Naive B cell (primary cell): ENCODE data around the gene HLCS. TPM values are rescaled to one million over a fixed set of nuclear protein-coding genes. Genes with fewer than 3 reads are reported as not detected.
"Not testable (repeated sequence)": the region's sequence is repeated elsewhere in the genome, so short reads cannot be mapped to it uniquely, and the experiment has no call there.

Experiments used
- ATAC-seq, 2 donors: fragments of 150-1000 bp; cut with Tn5 transposase; 2 replicates each; pipeline ENCODE4 v1.10.0; 2021; ENCODE audit warnings: low read depth in 2 of 2, mild to moderate bottlenecking in 2 of 2, moderate library complexity in 2 of 2
- DNase-seq: peaks from one replicate; pipeline ENCODE4 v3.0.0; 2022
- H3K27ac Mint-ChIP-seq, 6 donors: one replicate each; pipeline ENCODE4 v1.8.0; 2020 to 2022; ENCODE audit warnings: mild to moderate bottlenecking in 6 of 6, mixed read lengths in 6 of 6, moderate library complexity in 5 of 6, inconsistent platforms in 2 of 6
- H3K27me3 Mint-ChIP-seq, 3 donors: one replicate each; pipeline ENCODE4 v1.8.0; 2021 to 2022; ENCODE audit warnings: mixed read lengths in 3 of 3, mild to moderate bottlenecking in 1 of 3
- H3K36me3 Mint-ChIP-seq, 2 donors: one replicate each; pipeline ENCODE4 v1.8.0; 2020 to 2022; ENCODE audit warnings: mixed read lengths in 2 of 2, inconsistent platforms in 1 of 2, mild to moderate bottlenecking in 1 of 2
- H3K4me1 Mint-ChIP-seq, 3 donors: one replicate each; pipeline ENCODE4 v1.8.0; 2020 to 2022; ENCODE audit warnings: mixed read lengths in 3 of 3, inconsistent platforms in 1 of 3, mild to moderate bottlenecking in 1 of 3, moderate library complexity in 1 of 3
- H3K4me3 Mint-ChIP-seq, 8 donors: one replicate each; pipeline ENCODE4 v1.8.0; 2020 to 2022; ENCODE audit warnings: mild to moderate bottlenecking in 8 of 8, mixed read lengths in 8 of 8, moderate library complexity in 8 of 8, inconsistent platforms in 2 of 8
- H3K9me3 Mint-ChIP-seq, 7 donors: one replicate each; pipeline ENCODE4 v1.8.0; 2020 to 2022; ENCODE audit warnings: mixed read lengths in 7 of 7, mild to moderate bottlenecking in 5 of 7, inconsistent platforms in 2 of 7, moderate library complexity in 1 of 7
- polyA plus RNA-seq, 6 donors: library from polyadenylated mRNA; unstranded; fragments of 300-500 nt; fragmentation: Illumina TruSeq; gene quantifications; one replicate each; pipeline ENCODE4 v1.2.3, GENCODE V29; 2021; ENCODE audit warnings: low read depth in 6 of 6

HLCS gene
- polyA plus RNA-seq, 6 donors from 2014 or later: 5.5 to 8.4 (median 7.3) TPM

GRCh38 chr21:36994501-36995158 is 28.2 kb upstream of the HLCS start:
- H3K27ac Mint-ChIP-seq: no peak overlapping the region

GRCh38 chr21:36992671-36993070 is 26.2 kb upstream of the HLCS start:
- H3K27me3 Mint-ChIP-seq: no peaks in the 10 kb centered on the region
- ATAC-seq (no peak), DNase-seq (no peak)
- no peak overlapping the region for H3K4me3 Mint-ChIP-seq
- peaks cover 3 to 10% (median 3%) of the 10 kb centered on the region in 3 donors for H3K4me1 Mint-ChIP-seq
- peaks cover 0 to 1% (median 0%) of the 10 kb centered on the region in 7 donors for H3K9me3 Mint-ChIP-seq
- no peaks in the 10 kb centered on the region for H3K36me3 Mint-ChIP-seq
- H3K27ac Mint-ChIP-seq: no peak overlapping the region

More at GRCh38 chr21:36994501-36995158, 28.2 kb upstream of the HLCS start:
- H3K36me3 Mint-ChIP-seq: no peaks in the 10 kb centered on the region
- H3K27me3 Mint-ChIP-seq: no peaks in the 10 kb centered on the region
- peaks cover 0 to 1% (median 0%) of the 10 kb centered on the region in 7 donors for H3K9me3 Mint-ChIP-seq
- peaks cover 3 to 6% (median 3%) of the 10 kb centered on the region in 3 donors for H3K4me1 Mint-ChIP-seq
- ATAC-seq: no peak
- no peak for DNase-seq
- H3K4me3 Mint-ChIP-seq: peak overlapping the region in 5 of 8 donors; percentile 15 to 79 (median 39)

DNA sequence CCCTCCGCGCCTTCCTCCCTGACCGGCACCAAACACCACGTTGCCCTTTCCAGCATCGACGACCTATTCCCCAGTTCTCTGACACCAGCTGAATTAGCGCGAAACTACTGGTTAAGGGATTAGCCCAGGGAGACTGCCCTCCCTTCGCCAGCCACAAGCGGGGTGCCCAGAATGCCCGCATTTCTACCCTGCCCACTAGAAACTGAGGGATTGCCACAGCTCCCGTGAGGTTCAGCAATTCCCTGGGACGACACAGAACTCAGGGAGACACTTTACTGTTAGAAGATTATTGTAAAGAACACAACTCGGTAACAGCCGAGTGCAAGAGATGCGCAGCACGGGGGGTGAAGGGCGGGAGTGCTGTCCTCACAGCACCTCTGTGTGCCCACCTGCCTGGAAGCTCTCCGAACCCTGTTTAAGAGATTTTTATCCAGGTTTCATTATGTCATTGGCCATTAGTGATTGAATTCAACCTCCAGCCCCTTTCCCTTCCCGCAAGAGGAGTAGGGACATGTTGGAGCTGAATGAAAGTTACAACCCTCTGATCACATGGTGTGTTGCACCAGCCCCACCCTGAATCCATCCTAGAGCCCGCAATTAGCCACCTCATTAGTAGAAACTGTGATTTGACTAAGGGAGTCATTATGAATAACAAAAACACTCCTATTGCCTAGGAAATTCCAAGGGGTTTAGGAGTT is 24.2 kb upstream of the HLCS start:
- Mint-ChIP-seq H3K4me1 (peaks cover 3 to 10% (median 3%) of the 10 kb centered on the region in 3 donors), H3K36me3 (no peaks in the 10 kb centered on the region), H3K27ac (peak overlapping the region in 5 of 6 donors; percentile 81 to 87 (median 84)), H3K4me3 (peak overlapping the region; percentile 86 to 94 (median 90)), H3K27me3 (no peaks in the 10 kb centered on the region), H3K9me3 (peaks cover 0 to 1% (median 0%) of the 10 kb centered on the region in 7 donors)
- ATAC-seq (no peak), DNase-seq (no peak)

DNA sequence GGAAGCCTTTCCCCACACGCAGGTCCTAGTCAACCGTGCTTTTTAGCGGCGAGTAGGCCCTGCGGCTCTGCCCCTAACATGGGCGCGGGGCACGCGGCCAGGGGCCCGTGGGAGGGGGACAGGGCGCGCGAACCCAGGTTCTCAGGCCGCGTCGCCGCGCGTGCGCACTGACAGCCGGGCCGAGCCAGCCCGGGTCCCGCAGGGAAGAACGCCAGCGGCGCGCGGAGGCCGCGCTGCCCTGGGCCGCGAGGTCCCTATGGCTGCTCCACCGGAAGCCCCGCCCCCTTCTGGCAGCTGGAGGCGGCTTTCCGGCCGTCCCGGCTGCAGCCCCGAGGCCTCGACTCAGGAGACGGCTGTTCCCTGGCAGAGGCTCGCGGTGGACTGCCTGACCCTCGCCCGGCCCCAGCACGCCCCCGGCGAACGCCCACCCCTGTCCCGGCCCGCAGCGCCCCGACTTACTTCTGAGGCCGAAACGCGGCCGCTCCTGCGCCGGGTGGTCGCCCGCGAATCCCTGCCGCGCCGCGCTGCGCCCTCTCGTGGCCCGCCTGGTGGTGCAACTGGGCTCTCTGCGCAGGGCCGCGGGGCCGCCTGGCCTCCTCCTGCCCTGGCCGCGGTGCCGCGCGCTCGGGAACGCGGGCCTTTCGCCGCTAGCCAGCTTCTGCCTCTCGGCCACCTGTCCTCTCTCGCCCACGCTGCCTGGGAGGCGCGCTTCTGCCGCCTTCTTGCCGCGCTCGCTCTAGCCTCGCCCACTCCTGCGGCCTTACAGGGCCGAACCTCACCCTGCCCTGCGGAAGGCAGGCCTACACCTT is 23.4 kb upstream of the HLCS start:
- no peaks in the 10 kb centered on the region for H3K27me3 Mint-ChIP-seq
- peaks cover 3 to 10% (median 3%) of the 10 kb centered on the region in 3 donors for H3K4me1 Mint-ChIP-seq
- peak; percentile 81 to 87 for ATAC-seq
- H3K9me3 Mint-ChIP-seq: peaks cover 0 to 1% (median 0%) of the 10 kb centered on the region in 7 donors
- peak; percentile 87 for DNase-seq
- H3K4me3 Mint-ChIP-seq: peak overlapping the region; percentile 86 to 94 (median 91)
- no peaks in the 10 kb centered on the region for H3K36me3 Mint-ChIP-seq
- H3K27ac Mint-ChIP-seq: peak overlapping the region; percentile 83 to 92 (median 87)

GRCh38 chr21:36989199-36989698 is 22.8 kb upstream of the HLCS start:
- H3K27me3 Mint-ChIP-seq, DNase-seq, H3K36me3 Mint-ChIP-seq, H3K9me3 Mint-ChIP-seq, ATAC-seq, H3K4me1 Mint-ChIP-seq: not testable (repeated sequence)
- H3K27ac Mint-ChIP-seq: peak overlapping the region; percentile 68 to 92 (median 85)
- H3K4me3 Mint-ChIP-seq: peak overlapping the region; percentile 66 to 91 (median 86)

- Mint-ChIP-seq H3K36me3 (no peaks in the 10 kb centered on the region), H3K4me3 (peak overlapping the region in 6 of 8 donors; percentile 19 to 69 (median 57)), H3K9me3 (peaks cover 0 to 1% (median 0%) of the 10 kb centered on the region in 7 donors), H3K27ac (peak overlapping the region in 2 of 6 donors; percentile 63 to 81), H3K4me1 (peaks cover 0 to 10% (median 3%) of the 10 kb centered on the region in 3 donors), H3K27me3 (no peaks in the 10 kb centered on the region)
- DNase-seq: no peak
- no peak for ATAC-seq
Observed at GRCh38 chr21:36988536-36988935, 22.1 kb upstream of the HLCS start.

GRCh38 chr21:36987845-36988244 is 21.4 kb upstream of the HLCS start:
- H3K36me3 Mint-ChIP-seq: no peaks in the 10 kb centered on the region
- no peak overlapping the region for H3K27ac Mint-ChIP-seq
- no peaks in the 10 kb centered on the region for H3K27me3 Mint-ChIP-seq
- peak overlapping the region in 2 of 8 donors; percentile 8 to 37 for H3K4me3 Mint-ChIP-seq
- H3K4me1 Mint-ChIP-seq: peaks cover 0 to 10% (median 3%) of the 10 kb centered on the region in 3 donors
- ATAC-seq: no peak
- no peak for DNase-seq
- H3K9me3 Mint-ChIP-seq: peaks cover 0 to 1% (median 0%) of the 10 kb centered on the region in 7 donors

GRCh38 chr21:36985751-36986594 is 19.5 kb upstream of the HLCS start:
- H3K9me3 Mint-ChIP-seq: peaks cover 0 to 1% (median 0%) of the 10 kb centered on the region in 7 donors
- no peak for ATAC-seq
- H3K4me3 Mint-ChIP-seq: peak overlapping the region in 1 of 8 donors; percentile 16
- H3K4me1 Mint-ChIP-seq: peaks cover 5 to 15% (median 5%) of the 10 kb centered on the region in 3 donors
- peaks cover 2% of the 10 kb centered on the region in 3 donors for H3K27me3 Mint-ChIP-seq
- no peaks in the 10 kb centered on the region for H3K36me3 Mint-ChIP-seq
- DNase-seq: no peak
- no peak overlapping the region for H3K27ac Mint-ChIP-seq

- DNase-seq (no peak), ATAC-seq (no peak)
- peaks cover 6 to 15% (median 13%) of the 10 kb centered on the region in 3 donors for H3K4me1 Mint-ChIP-seq
- H3K27ac Mint-ChIP-seq: no peak overlapping the region
- no peaks in the 10 kb centered on the region for H3K9me3 Mint-ChIP-seq
- H3K4me3 Mint-ChIP-seq: peak overlapping the region in 1 of 8 donors; percentile 66
- H3K36me3 Mint-ChIP-seq: no peaks in the 10 kb centered on the region
- peaks cover 5 to 7% (median 6%) of the 10 kb centered on the region in 3 donors for H3K27me3 Mint-ChIP-seq
Observed at GRCh38 chr21:36981977-36982700, 15.7 kb upstream of the HLCS start.

- Mint-ChIP-seq H3K36me3 (no peaks in the 10 kb centered on the region), H3K4me1 (peaks cover 12 to 20% (median 20%) of the 10 kb centered on the region in 3 donors), H3K9me3 (no peaks in the 10 kb centered on the region), H3K4me3 (peak overlapping the region; percentile 66 to 90 (median 86)), H3K27ac (no peak overlapping the region), H3K27me3 (peaks cover 5 to 7% (median 6%) of the 10 kb centered on the region in 3 donors)
- ATAC-seq (peak; percentile 10 to 25), DNase-seq (no peak)
Observed at GRCh38 chr21:36981049-36981391, 14.6 kb upstream of the HLCS start.

DNA sequence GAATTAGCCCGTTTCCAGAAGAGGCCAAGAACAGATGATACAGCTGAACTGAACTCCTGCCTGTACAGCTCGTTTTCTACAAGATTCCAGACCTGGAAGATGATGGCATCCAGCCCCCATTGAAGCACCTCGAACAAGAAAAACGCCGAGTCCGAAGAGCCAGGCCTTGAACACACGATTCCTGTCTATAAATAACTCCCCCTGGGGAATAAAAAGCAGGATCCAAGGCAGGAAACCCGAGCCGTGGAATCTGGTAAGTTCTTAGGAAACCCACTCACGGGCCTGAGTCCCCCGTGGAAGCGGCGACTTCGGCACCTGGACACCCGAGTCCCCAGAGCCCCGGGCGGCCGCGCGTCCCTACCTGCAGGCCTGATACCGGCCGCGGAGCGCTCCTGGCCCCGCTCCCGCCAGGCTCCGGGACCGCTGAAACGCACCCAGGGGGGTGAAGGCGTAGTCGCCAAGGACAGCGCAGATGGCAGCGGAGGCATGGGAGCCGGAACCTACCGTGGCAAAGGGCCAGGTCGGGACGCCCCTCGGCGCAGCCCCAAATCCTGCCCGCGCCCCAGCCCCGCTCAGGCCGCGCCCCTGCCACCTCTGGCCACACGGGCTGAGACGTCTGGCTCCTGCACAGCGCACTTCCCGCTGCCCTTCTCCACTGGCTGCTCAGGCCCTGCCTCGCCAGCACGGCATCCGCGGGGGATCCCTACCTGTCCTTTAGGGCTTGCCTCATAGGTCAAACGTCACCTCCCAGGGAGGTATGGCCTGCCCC is 14.0 kb upstream of the HLCS start:
- Mint-ChIP-seq H3K4me3 (peak overlapping the region; percentile 69 to 90 (median 86)), H3K9me3 (no peaks in the 10 kb centered on the region), H3K27ac (no peak overlapping the region), H3K36me3 (no peaks in the 10 kb centered on the region), H3K27me3 (peaks cover 5 to 7% (median 6%) of the 10 kb centered on the region in 3 donors), H3K4me1 (peaks cover 12 to 20% (median 20%) of the 10 kb centered on the region in 3 donors)
- peak; percentile 56 to 59 for ATAC-seq
- DNase-seq: no peak
